GM19467 (cell line): Measurements from ENCODE around the gene TCEA3.
A peak's percentile ranks its signal among the peaks of the same experiment; 100 is the strongest.

Source experiments
- ATAC-seq: cut with Tn5 transposase; IDR thresholded peaks from one replicate; pipeline ENCODE4 v1.9.1; 2021; ENCODE audit warnings: mild to moderate bottlenecking, moderate library complexity; ENCODE audit not compliant: unreplicated experiment

Gene TCEA3

DNA sequence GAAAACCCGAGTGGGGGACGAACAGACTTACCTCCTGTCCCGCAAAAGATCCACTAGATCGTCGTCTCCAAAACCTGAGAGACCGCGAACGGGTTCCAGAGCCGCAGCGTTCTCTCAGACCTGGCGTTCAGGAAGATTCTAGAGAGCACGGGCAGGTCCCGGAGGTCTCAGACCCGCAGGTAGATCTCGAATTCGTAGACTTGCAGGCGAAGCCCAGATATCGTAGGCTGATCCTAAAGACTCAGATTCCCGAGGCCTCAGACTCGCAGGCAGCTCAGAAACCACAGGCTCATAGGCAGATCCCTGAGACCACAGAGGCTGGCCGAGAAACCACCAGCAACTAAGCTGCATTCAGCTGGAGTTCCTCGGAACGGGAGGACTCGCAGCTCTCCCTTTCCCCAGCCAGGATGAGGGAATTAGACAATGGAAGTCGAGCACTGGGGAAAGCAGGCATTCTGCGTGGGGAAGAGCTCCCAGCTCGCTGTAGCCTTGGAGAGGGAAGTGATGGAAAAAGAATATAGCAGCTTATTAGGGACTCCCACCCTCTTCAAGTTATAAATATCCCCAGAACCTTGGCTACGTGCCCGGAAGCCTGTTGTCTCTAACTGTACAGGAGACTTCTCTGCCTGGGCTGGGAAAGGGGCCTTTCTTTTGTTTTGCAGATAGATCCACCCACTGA is 55.1 kb downstream of the TCEA3 start, which contains the start of gene ZNF436:
Gene ZNF436, minus strand, starts transcription at position 502 of the 679 bp plus-strand sequence. CDS start 1,831 bp downstream, outside the sequence.
- no peak for ATAC-seq

GRCh38 chr1:23368562-23369334 is 55.8 kb downstream of the TCEA3 start:
- ATAC-seq: peak; percentile 49

DNA sequence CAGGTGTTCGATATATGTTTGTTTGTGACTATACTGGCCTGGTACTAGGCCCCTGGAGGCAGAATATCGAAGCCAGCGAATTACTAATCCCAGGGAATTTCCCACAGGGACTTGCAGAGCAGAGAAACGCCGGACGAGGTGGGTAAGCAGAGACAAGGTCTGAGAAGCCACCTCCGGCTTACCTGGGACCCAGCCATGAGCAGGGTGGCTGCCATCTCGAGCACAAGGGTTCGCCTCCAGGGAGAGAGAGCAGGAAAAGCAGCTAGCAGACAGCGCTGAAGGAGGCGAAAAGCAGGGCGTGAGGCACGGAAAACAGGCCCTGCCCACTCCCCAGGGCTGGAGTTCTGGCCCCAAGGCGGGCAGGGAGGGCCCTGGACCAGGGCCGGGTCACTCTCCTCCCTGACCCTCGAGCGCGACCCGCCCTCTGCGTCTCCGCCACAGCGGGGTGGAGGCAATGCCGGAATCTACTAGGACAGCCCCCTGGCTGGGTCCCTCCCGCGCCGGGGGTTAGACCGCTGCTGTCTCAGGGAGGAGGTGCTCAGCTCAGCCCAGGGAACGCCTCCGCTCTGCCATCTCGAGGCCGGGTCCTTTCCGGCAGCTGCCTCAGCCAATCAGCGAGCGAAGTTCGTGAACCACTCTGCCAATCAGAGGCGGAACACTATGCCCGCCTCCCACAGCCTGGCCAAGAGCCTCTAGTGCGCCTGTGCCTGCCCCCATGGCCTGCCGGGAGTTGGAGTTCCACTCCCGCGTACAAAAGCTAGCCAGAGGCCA is 56.6 kb downstream of the TCEA3 start:
- peak; percentile 92 for ATAC-seq

- ATAC-seq: no peak
These were observed 57.1 kb downstream of the TCEA3 start for GRCh38 chr1:23367451-23367790.

- no peak for ATAC-seq
These were observed 58.0 kb downstream of the TCEA3 start for GRCh38 chr1:23366598-23366997.

DNA sequence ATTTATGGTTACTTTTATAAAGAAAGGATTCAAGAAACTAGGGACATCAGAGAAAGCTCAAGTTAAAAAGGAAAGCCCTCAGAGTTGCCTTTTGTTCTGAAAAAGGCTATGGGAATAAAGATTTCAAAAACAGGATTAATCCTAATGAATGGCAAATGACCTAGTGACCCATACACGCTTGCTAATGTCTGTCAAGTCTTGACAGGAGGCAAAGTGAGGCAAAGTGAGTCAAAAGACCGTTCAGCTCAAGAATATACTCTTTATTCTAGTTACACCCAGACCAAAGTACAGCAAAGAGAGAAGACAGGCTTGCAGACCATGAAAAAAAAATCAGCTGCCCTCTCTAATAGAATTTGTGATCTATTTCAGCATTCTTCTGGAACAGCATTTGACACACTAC is 58.4 kb downstream of the TCEA3 start:
- ATAC-seq: no peak

DNA sequence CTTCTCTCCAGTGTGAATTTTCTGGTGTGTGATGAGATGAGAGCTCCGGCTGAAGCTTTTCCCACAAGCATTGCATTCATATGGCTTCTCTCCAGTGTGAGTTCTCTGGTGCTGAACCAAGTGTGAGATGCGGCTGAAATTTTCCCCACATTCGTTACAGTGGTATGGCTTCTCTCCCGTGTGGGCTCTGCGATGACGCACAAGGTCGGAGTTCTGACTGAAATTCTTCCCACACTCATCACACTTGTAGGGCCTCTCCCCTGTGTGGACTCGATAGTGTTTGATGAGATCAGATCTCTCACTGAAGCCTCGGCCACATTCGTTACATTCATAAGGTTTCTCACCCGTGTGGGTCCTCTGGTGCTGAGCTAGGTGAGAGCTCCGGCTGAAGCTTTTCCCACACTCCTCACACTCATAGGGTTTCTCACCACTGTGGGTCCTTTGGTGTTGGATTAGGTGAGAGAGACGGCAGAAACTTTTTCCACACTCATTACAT is 62.3 kb downstream of the TCEA3 start:
- no peak for ATAC-seq

GRCh38 chr1:23358310-23358875 is 66.2 kb downstream of the TCEA3 start:
- no peak for ATAC-seq

- no peak for ATAC-seq
These were observed 67.2 kb downstream of the TCEA3 start for GRCh38 chr1:23357138-23357908.

DNA sequence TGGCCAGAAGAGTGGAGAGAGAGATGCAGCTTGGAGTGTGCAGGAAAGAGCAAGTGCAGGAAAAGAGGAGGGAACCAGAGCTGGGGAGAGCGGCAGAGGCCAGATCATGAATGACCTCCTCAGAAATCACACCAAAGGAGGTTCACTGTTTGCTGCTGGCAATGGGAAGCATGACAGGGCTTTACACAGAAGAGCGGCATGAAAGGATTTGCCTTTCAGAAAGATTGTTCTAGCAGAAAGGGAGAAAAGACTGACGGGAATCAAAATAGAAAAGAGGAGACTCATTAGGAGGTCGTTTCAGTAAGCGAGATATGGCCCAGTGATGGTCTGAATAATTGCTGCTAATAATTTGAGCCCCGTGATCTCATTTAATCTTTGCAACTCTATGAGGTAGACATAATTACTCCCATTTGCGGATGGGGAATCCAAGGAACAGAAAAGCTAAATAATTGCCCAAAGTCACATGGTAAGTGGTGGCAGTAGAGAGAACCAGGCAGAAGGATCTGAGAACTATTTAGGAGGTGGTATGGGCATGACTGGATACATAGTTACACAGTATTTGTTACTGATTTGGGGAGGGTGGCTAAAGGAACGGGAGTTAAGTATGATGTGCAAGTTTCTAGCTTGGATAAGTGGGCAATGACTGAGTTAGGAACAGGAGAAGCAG is 67.9 kb downstream of the TCEA3 start:
- ATAC-seq: no peak

GRCh38 chr1:23354245-23354644 is 70.3 kb downstream of the TCEA3 start:
- no peak for ATAC-seq

GRCh38 chr1:23352096-23352695 is 72.4 kb downstream of the TCEA3 start:
- ATAC-seq: no peak

- ATAC-seq: no peak
These were observed 78.6 kb downstream of the TCEA3 start for GRCh38 chr1:23345920-23346319.

DNA sequence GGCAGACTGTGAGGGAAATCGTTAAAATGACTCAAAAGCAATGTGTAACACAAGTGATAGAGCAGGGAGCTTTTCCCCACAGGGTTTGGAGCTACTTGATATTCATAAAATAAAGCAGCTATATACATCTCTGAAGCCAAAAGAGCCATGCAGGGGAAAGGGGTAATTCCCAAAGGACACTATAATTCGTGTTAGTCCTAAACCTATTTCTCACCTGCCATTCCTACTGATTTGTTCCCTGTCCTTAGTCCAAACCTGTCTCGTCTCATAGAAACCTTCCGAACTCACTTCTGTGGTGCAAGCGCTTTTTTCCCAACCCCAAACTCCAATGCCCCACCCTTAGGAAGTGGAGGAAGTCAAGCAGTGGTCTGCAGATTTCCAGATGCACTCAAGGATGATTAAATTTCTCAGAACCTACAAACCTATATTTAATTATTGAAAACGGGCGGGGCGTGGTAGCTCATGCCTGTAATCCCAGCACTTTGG is 79.5 kb downstream of the TCEA3 start:
- no peak for ATAC-seq

DNA sequence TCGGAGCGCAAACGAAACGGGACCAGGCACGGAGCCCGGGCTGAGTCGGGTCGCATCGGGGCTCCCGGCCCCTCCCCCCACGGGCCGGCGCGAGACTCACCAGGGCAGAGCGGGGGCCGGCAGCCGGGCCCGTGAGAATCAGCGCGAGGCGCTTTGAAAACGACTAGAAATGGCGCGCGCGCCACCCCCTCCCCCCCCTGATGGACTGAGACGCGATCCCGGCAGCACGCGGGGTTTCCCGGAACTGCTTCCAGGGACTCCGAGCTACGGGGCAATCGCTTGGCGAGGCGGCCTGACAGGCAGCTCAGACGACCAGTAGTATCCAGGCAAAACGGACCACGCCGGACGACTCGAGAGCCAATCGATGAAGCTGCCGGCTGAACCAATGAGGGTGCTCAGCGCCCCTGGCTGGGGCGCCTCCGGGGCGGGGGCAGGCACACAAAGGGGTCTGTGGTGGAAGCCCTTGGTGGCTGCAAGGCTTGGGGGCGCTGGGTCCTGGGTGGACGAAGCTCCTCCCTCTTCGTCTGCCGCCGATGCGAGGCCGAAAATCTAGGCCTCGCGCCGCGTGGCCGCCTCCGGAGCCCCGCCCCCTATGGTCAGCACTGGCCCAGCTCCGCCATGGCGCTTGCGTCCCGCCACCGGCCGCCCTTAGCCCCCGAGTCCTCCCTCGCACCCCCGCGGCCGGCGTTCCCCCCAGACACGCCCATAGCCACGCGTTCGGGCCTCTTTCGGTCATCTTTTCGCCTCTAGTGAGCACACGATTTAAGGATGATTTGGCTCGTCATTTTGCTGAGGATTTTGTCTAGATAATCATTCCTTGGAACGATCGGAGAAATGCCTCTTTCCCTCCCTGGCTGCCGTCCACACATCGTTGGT is 80.2 kb downstream of the TCEA3 start, which contains the start of gene HNRNPR:
Gene HNRNPR, minus strand, starts transcription at position 174 of the 876 bp plus-strand sequence. CDS start 3,276 bp downstream, outside the sequence.
- peak; percentile 91 for ATAC-seq

- ATAC-seq: peak; percentile 14
These were observed 81.1 kb downstream of the TCEA3 start for GRCh38 chr1:23343221-23344110.
